Measurements from ENCODE around the gene SNX25.
"Not testable (repeated sequence)": the region's sequence is repeated elsewhere in the genome, so short reads cannot be mapped to it uniquely, and the experiment has no call there.

Gene SNX25

GRCh38 chr4:185311113-185311888 lies 101.9 kb downstream of the SNX25 start:
- DNase-seq = no peak

- DNase-seq = no peak
Observed at GRCh38 chr4:185312699-185313098, 103.3 kb downstream of the SNX25 start.

DNA sequence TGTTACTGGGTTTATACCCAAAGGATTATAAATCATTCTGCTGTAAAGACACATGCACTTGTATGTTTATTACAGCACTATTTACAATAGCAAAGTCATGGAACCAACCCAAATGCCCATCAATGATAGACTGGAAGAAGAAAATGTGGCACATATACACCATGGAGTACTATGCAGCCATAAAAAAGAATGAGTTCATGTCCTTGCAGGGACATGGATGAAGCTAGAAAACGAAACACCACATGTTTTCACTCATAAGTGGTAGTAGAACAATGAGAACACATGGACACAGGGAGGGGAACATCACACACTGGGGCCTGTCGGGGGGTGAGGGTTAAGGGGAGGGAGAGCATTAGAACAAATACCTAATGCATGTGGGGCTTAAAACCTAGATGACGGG lies 108.1 kb downstream of the SNX25 start:
- not testable (repeated sequence) for DNase-seq

DNA sequence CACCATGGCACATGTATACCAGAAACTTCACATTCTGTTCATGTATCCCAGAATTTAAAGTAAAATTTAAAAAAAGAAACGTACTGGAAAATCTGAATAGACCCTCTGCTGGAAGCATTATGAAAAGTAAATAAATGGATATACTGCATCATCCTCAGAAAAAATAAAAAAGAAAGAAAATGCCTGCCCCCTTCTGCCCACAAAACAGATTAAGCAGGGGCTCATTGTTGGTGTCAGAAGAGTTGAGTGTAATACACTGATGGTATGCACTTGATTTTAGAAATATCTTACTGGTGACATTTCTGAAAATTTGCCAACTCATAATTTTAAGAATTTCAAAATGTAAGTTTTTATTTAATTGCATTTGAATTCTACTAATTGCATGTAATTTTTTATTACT lies 108.5 kb downstream of the SNX25 start:
- no peak for DNase-seq

- no peak for DNase-seq
Observed at GRCh38 chr4:185318679-185319078, 109.3 kb downstream of the SNX25 start.

DNA sequence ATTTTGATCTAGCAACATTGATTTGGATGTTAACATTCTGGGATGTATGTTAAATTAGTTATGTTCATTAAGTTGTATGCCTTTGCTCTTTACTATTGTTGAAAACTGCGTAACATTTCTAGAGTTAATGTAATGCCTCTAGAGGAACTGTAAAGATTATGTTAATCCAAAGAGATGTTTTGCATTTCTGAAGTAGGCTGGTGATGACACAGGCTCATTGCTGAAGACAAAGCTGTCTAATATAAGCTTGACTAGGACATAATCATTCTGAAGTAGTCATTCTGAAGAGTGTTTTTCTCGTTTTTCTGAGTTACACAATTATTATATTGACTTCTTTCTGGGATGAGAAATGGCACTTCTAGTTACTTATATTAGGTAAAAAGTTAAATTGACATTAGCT lies 113.4 kb downstream of the SNX25 start:
- DNase-seq = no peak

- DNase-seq = no peak
Observed at GRCh38 chr4:185323606-185324005, 114.2 kb downstream of the SNX25 start.

- DNase-seq = not testable (repeated sequence)
Observed at GRCh38 chr4:185324361-185324760, 115.0 kb downstream of the SNX25 start.

DNA sequence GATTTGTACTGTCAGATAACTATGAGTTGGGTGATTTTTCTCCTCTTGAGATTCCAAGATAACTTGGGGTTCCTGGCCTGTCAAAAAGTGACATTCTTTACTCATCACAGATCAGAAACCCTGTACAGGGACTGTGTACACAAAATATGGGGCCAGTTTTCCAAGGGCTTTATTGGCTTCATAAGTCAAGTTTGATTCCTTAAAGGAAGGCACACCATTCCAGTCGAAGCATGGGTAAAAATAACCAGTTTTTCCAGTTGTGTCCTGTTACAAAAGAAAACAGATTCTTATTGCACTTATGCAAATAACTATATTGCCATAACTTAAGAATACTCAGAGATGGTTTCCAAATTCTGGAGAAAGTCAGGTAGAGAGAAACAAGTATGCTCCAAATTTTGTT lies 116.3 kb downstream of the SNX25 start:
- DNase-seq = not testable (repeated sequence)

- DNase-seq = no peak
Observed at GRCh38 chr4:185328586-185328985, 119.2 kb downstream of the SNX25 start.

- DNase-seq = not testable (repeated sequence)
Observed at GRCh38 chr4:185329879-185330510, 120.6 kb downstream of the SNX25 start.

GRCh38 chr4:185332575-185333464 lies 123.4 kb downstream of the SNX25 start:
- no peak for DNase-seq

DNA sequence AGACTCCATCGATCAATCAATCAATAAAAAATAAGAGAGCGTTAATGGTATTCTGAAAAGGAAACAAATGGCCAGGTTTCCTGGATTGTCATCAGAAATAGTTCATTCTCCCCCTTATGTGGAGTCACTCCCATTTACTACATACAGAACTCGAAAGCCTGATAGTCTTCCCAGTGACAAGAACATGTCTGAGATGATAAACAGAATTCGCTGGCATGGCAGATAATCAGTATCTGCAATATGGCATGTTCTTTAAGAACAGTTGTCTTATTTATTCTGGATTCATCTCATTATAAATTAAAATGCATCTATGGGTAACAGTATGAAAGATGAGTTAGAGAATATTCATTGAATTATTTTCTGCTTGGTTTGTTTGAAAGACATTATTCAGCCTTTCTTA lies 124.9 kb downstream of the SNX25 start:
- no peak for DNase-seq

- DNase-seq = no peak
Observed at GRCh38 chr4:185335579-185335978, 126.2 kb downstream of the SNX25 start.

DNA sequence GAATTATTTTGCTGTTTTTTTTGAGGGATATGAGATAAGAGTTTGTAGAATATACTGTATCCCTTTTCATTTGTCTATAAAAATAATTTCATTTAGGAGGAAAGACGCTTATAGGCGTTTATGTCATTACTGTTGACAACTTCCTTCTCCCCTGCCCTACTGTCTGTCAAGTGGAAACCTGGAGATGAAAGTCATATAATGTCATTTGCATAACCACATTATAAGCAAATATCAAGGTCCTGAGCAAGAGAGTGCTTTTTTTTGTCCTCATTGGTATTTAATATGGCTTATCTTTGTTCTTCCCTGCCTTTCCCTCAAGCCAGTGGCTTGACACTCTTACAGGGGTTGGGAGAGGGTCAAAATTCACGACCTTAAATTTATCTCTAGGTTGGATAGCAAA lies 130.5 kb downstream of the SNX25 start:
- no peak for DNase-seq

DNA sequence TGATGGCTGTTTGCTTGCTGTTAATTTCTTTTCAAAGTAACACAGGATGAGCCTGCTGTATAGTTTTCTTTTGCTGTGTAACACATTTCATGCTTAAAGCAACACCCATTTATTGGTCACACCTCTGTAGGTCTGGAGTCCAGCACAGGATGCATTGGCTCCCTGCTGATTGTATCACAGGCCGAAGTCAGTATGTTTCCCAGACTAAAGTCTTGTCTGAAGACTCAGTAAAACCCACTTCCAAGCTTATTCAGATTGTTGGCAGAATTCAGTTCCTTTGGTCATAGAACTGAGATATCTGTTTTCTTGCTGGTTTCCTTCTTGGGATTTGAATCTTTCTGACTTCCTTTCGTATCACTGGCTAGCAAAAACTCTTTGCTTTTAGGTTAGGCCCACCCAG lies 132.0 kb downstream of the SNX25 start:
- no peak for DNase-seq

- no peak for DNase-seq
Observed at GRCh38 chr4:185341841-185342240, 132.4 kb downstream of the SNX25 start.

DNA sequence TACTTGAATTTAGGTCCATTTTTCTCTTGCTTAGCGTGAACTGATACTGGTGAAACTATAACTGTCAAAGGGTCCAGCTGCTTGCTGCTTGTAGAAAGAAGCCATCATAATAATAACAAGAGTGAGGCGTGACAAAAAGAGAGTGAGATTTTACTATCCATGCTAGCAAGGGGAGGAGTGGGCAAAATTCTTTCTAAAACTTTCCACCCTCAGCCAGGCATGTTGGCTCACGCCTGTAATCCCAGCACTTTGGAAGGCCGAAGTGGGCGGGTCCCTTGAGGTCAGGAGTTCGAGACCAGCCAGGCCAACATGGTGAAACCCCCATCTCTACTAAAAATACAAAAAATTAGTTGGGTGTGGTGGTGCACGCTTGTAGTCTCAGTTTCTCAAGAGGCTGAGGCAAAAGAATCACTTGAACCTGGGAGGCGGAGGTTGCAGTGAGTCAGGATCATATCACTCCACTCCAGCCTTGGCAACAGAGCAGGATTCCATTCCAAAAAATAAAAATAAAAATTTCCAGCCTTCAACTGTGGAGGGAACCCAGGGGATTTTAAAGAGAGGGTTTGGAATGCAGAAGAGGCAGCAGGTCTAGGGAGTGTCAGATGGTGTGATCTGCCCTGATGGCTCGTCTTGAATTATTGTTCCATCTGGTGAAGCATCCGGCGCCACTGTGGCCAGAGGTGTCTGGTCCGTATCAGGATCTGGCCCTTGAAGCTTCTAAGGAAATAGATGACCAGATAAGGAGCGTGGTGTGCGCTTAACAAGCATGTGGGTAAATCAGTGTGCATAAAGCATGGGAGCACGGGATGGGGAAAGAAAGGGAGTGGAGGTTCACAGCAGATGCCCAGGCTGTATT lies 134.6 kb downstream of the SNX25 start:
- no peak for DNase-seq

DNA sequence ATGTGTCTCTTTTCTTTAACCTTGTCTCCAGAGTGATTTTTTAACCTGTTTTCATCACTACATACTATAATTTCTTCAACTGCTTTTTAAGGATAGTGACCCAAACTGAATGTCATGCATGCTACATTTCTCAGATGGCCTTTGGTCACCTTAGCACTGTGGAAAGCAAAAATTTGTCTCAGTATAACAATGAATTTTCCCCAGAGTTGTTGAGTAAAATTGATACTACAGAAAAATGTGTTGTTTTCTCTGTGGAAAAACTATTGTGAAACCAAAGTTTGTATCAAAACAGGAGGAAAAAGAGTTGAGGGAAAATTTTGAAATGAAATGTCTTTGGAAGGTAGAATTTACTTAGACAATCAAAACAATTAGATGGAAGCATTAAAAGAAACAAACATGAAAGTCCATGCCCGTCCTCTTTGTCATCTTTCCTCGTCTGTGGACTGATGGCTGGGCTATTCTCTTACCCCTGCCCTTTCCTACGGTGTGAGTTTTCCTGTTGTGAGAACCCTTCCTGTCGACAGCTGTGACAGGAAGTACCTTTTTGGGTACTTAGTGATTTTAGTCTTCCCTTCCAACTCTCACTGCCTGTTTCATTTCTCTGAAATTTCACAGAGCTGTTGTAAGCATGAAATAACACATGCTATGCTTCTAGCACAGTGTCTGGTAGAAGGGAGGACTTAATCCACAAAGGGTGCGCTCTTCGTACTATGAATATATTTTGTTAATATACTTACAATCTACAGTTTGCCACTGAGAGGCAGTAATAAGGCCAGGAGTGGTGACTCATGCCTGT lies 135.5 kb downstream of the SNX25 start:
- DNase-seq = no peak

GRCh38 chr4:185346975-185347601 lies 137.7 kb downstream of the SNX25 start:
- no peak for DNase-seq

DNA sequence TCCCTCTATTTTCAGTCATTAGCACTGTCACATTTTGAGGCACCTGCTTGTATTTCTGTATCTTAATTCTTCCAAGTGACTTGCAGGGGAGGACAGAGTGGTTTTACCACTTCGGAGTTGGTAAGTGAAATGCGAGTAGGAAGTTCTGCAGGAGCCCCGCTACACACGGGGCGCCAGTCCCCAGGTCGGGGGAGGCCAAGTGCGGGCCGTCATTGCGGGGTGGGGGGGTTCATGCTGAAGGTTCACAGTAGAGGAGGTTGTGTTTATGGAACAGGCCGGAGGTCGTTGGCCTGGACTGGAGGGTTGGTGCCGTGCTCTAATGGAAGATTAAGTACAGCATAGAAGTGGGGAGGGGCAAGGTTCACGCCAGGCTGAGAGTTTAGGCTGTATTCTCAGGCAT lies 142.3 kb downstream of the SNX25 start:
- DNase-seq = no peak

Measured in activated naive CD4-positive, alpha-beta T cell treated with anti-CD3 and anti-CD28 coated beads, Interleukin-2, amount 50 U/mL, for 16 hours (primary cell).